Liver (tissue), 9 donors: ENCODE data around the gene EME1. TPM values are rescaled to one million over a fixed set of nuclear protein-coding genes. Genes with fewer than 3 reads are reported as not detected.

Source experiments
- DNase-seq: peaks from one replicate; pipeline ENCODE4 v3.0.0-alpha.2; 2017; ENCODE audit warnings: low spot score
- H3K27ac ChIP-seq, 2 donors: one replicate each; pipeline ENCODE4 v1.7.0; 2013; ENCODE audit warnings: inconsistent platforms in 2 of 2, low read length in 2 of 2, control low read depth in 1 of 2, low read depth in 1 of 2, mild to moderate bottlenecking in 1 of 2
- H3K27me3 ChIP-seq, 4 donors: one replicate each; pipeline versions ENCODE4 v1.6.1 to v1.7.0; 2013; ENCODE audit warnings: low read length in 3 of 4, inconsistent platforms in 1 of 4, mild to moderate bottlenecking in 1 of 4, moderate library complexity in 1 of 4; ENCODE audit not compliant: control insufficient read depth in 4 of 4, insufficient read depth in 4 of 4
- H3K36me3 ChIP-seq, 4 donors: one replicate each; pipeline versions ENCODE4 v1.6.1 to v1.7.0; 2013; ENCODE audit warnings: low read length in 3 of 4, mild to moderate bottlenecking in 3 of 4, low read depth in 1 of 4, moderate library complexity in 1 of 4; ENCODE audit not compliant: control insufficient read depth in 4 of 4, insufficient read depth in 3 of 4
- H3K4me1 ChIP-seq, 4 donors: one replicate each; pipeline versions ENCODE4 v1.6.1 to v1.7.0; 2013; ENCODE audit warnings: low read length in 3 of 4, mild to moderate bottlenecking in 3 of 4, moderate library complexity in 1 of 4; ENCODE audit not compliant: control insufficient read depth in 4 of 4, insufficient read depth in 4 of 4
- H3K4me3 ChIP-seq, 3 donors: one replicate each; pipeline versions ENCODE4 v1.6.1 to v1.7.0; 2013; ENCODE audit warnings: low read length in 3 of 3, control low read depth in 1 of 3, low read depth in 1 of 3, mild to moderate bottlenecking in 1 of 3
- H3K9ac ChIP-seq, 2 donors: one replicate each; pipeline ENCODE4 v1.7.0; 2013; ENCODE audit warnings: low read length in 2 of 2, mild to moderate bottlenecking in 2 of 2, moderate library complexity in 2 of 2, control low read depth in 1 of 2, low read depth in 1 of 2
- H3K9me3 ChIP-seq, 4 donors: one replicate each; pipeline versions ENCODE4 v1.6.1 to v1.7.0; 2013; ENCODE audit warnings: low read length in 3 of 4; ENCODE audit not compliant: control insufficient read depth in 4 of 4
- ATF3 ChIP-seq: IDR thresholded peaks from 2 replicates; pipeline ENCODE4 v1.6.1; 2016; ENCODE audit warnings: antibody characterized with exemption
- FOXA1 ChIP-seq: IDR thresholded peaks from 2 replicates; pipeline ENCODE4 v1.6.1; 2016; ENCODE audit warnings: antibody characterized with exemption
- GABPA ChIP-seq, 2 donors: IDR thresholded peaks in 1 of 2; conservative IDR thresholded peaks in 1 of 2; 2 replicates each; pipeline ENCODE4 v1.6.1; 2016; ENCODE audit warnings: antibody characterized with exemption in 2 of 2, mild to moderate bottlenecking in 1 of 2, moderate library complexity in 1 of 2
- HNF4A ChIP-seq, 2 donors: conservative IDR thresholded peaks; 2 replicates each; pipeline ENCODE4 v1.6.1; 2016; ENCODE audit warnings: antibody characterized with exemption in 2 of 2, mild to moderate bottlenecking in 2 of 2
- MAX ChIP-seq: IDR thresholded peaks from 2 replicates; pipeline ENCODE4 v1.6.1; 2016; ENCODE audit warnings: antibody characterized with exemption
- NR2F2 ChIP-seq: IDR thresholded peaks from 2 replicates; pipeline ENCODE4 v1.6.1; 2016; ENCODE audit warnings: antibody characterized with exemption
- RXRA ChIP-seq, 2 donors: IDR thresholded peaks; 2 replicates each; pipeline ENCODE4 v1.6.1; 2017 to 2018; ENCODE audit warnings: antibody characterized with exemption in 2 of 2, mild to moderate bottlenecking in 1 of 2
- TAF1 ChIP-seq: conservative IDR thresholded peaks from 2 replicates; pipeline ENCODE4 v1.6.1; 2016; ENCODE audit warnings: antibody characterized with exemption, mild to moderate bottlenecking
- YY1 ChIP-seq: IDR thresholded peaks from 2 replicates; pipeline ENCODE4 v1.6.1; 2016; ENCODE audit warnings: antibody characterized with exemption, mild to moderate bottlenecking
- WGBS: extraction: QIAGEN DNeasy Blood & Tissue Kit; methylation state at CpG from one replicate; pipeline ENCODE4 v1.1.7; 2013; 5-methylcytosine and 5-hydroxymethylcytosine counted together
- polyA plus RNA-seq, 2 donors: library from polyadenylated mRNA; stranded (reverse) in 1 of 2; unstranded in 1 of 2; fragments of 200-250 nt in 1 of 2; fragments of >200 nt in 1 of 2; fragmentation: Nextera tagmentation in 1 of 2; extraction: Ambion mirVana in 1 of 2; gene quantifications; one replicate each; pipeline versions ENCODE4 v1.2.1 to v1.2.3, GENCODE V29; 2013 to 2015
- total RNA-seq, 2 donors: library from RNA; depleted of rRNA; stranded (reverse); fragments of >200 nt; gene quantifications; one replicate each; pipeline ENCODE4 v1.2.3, GENCODE V29; 2014
- TF ChIP-seq, protein P1 (sequence below): IDR thresholded peaks from 2 replicates; pipeline ENCODE4 v1.6.1; 2016; ENCODE audit warnings: antibody characterized with exemption, mild to moderate bottlenecking
- TF ChIP-seq, protein P2 (sequence below): IDR thresholded peaks from 2 replicates; pipeline ENCODE4 v1.6.1; 2016; ENCODE audit warnings: antibody characterized with exemption
- donor health status: healthy.
- donor health status: healthy.
- donor health status: healthy.
- donor health status: healthy.
- donor health status: healthy.

Gene EME1
- total and polyA plus RNA-seq, 4 donors, result 0.08 to 3.4 (median 0.35) TPM

- no peak for TF ChIP-seq FOXA1
- TF ChIP-seq, protein P1, sequence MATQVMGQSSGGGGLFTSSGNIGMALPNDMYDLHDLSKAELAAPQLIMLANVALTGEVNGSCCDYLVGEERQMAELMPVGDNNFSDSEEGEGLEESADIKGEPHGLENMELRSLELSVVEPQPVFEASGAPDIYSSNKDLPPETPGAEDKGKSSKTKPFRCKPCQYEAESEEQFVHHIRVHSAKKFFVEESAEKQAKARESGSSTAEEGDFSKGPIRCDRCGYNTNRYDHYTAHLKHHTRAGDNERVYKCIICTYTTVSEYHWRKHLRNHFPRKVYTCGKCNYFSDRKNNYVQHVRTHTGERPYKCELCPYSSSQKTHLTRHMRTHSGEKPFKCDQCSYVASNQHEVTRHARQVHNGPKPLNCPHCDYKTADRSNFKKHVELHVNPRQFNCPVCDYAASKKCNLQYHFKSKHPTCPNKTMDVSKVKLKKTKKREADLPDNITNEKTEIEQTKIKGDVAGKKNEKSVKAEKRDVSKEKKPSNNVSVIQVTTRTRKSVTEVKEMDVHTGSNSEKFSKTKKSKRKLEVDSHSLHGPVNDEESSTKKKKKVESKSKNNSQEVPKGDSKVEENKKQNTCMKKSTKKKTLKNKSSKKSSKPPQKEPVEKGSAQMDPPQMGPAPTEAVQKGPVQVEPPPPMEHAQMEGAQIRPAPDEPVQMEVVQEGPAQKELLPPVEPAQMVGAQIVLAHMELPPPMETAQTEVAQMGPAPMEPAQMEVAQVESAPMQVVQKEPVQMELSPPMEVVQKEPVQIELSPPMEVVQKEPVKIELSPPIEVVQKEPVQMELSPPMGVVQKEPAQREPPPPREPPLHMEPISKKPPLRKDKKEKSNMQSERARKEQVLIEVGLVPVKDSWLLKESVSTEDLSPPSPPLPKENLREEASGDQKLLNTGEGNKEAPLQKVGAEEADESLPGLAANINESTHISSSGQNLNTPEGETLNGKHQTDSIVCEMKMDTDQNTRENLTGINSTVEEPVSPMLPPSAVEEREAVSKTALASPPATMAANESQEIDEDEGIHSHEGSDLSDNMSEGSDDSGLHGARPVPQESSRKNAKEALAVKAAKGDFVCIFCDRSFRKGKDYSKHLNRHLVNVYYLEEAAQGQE, result no peak
- TF ChIP-seq ATF3, result no peak
- TF ChIP-seq MAX, result no peak
- no peak for TF ChIP-seq YY1
- TF ChIP-seq, protein P2, sequence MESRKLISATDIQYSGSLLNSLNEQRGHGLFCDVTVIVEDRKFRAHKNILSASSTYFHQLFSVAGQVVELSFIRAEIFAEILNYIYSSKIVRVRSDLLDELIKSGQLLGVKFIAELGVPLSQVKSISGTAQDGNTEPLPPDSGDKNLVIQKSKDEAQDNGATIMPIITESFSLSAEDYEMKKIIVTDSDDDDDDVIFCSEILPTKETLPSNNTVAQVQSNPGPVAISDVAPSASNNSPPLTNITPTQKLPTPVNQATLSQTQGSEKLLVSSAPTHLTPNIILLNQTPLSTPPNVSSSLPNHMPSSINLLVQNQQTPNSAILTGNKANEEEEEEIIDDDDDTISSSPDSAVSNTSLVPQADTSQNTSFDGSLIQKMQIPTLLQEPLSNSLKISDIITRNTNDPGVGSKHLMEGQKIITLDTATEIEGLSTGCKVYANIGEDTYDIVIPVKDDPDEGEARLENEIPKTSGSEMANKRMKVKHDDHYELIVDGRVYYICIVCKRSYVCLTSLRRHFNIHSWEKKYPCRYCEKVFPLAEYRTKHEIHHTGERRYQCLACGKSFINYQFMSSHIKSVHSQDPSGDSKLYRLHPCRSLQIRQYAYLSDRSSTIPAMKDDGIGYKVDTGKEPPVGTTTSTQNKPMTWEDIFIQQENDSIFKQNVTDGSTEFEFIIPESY, result no peak
- Histone ChIP-seq H3K27ac (no peak overlapping the region), H3K27me3 (no peaks in the 10 kb centered on the region), H3K9me3 (no peaks in the 10 kb centered on the region), H3K4me3 (peak overlapping the region; percentile 11 to 92 (median 58)), H3K4me1 (peaks cover 6 to 17% (median 11%) of the 10 kb centered on the region in 4 donors), H3K9ac (no peak overlapping the region), H3K36me3 (no peaks in the 10 kb centered on the region)
- DNase-seq, result no peak
- WGBS, result 67% methylated on average over 17 of the region's 17 CpGs
Measured at GRCh38 chr17:50347117-50347893, 25.7 kb upstream of the EME1 start.

DNA sequence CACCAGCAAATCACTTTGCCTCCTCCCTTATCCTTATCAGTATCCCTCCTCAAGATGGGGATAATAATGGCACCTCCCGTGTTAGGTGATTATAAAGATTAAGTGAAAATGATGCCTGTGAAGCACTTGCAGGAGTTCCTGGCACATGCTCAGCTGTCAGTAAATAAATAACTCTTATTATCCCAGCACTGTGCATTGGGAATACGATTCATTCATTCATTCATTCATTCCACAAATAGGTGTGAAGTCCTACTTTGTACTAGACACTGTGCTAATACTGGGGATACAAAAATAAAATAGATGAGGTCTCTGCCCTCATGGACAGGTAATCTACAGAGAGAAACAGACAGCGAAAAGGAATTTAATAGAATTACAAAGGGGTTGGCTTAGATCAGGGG, 25.1 kb upstream of the EME1 start:
- no peak overlapping the region for H3K4me3 ChIP-seq
- H3K36me3 ChIP-seq, result no peaks in the 10 kb centered on the region
- H3K27me3 ChIP-seq, result no peaks in the 10 kb centered on the region
- H3K27ac ChIP-seq, result no peak overlapping the region
- H3K9me3 ChIP-seq, result no peaks in the 10 kb centered on the region
- H3K9ac ChIP-seq, result no peak overlapping the region
- DNase-seq, result no peak
- H3K4me1 ChIP-seq, result peaks cover 6 to 17% (median 11%) of the 10 kb centered on the region in 4 donors
- WGBS, result 80% methylated on average over 3 of the region's 3 CpGs
- TF ChIP-seq, protein P1, result no peak
- TF ChIP-seq TAF1, result no peak
- no peak for TF ChIP-seq YY1
- no peak for TF ChIP-seq NR2F2
- no peak for TF ChIP-seq HNF4A (conservative IDR thresholded peaks at IDR 0.05)
- no peak for TF ChIP-seq GABPA (IDR thresholded peaks at IDR 0.05 in 1 of 2, conservative IDR thresholded peaks at IDR 0.05 in 1 of 2)
- no peak for TF ChIP-seq RXRA (IDR thresholded peaks at IDR 0.05)
